GM12875 (cell line): ENCODE data around the gene PCSK6.

ENCODE experiments used
- H3K4me3 ChIP-seq: one replicate; pipeline ENCODE4 v1.5.1; 2011; ENCODE audit warnings: low read depth, low read length, control low read depth
- CTCF ChIP-seq: IDR thresholded peaks from 2 replicates; pipeline ENCODE4 v1.5.1; 2011; ENCODE audit warnings: low read depth, mild to moderate bottlenecking, control low read depth, inconsistent platforms, low read length, moderate library complexity, borderline replicate concordance; ENCODE audit not compliant: insufficient read depth

The PCSK6 gene

GRCh38 chr15:101401286-101401685, 88.2 kb downstream of the PCSK6 start:
- no peak overlapping the region for H3K4me3 ChIP-seq
- no peak for TF ChIP-seq CTCF

GRCh38 chr15:101399431-101399830, 90.1 kb downstream of the PCSK6 start:
- TF ChIP-seq CTCF: no peak
- no peak overlapping the region for H3K4me3 ChIP-seq

GRCh38 chr15:101398247-101398646, 91.3 kb downstream of the PCSK6 start:
- no peak for TF ChIP-seq CTCF
- no peak overlapping the region for H3K4me3 ChIP-seq

- TF ChIP-seq CTCF: no peak
- no peak overlapping the region for H3K4me3 ChIP-seq
Measured at GRCh38 chr15:101397521-101398003, 91.9 kb downstream of the PCSK6 start.

- TF ChIP-seq CTCF: no peak
- H3K4me3 ChIP-seq: no peak overlapping the region
Measured at GRCh38 chr15:101396484-101397261, 92.8 kb downstream of the PCSK6 start.

GRCh38 chr15:101394654-101395053, 94.9 kb downstream of the PCSK6 start:
- H3K4me3 ChIP-seq: no peak overlapping the region
- TF ChIP-seq CTCF: no peak

- H3K4me3 ChIP-seq: no peak overlapping the region
- no peak for TF ChIP-seq CTCF
Measured at GRCh38 chr15:101394056-101394630, 95.4 kb downstream of the PCSK6 start.
